Panc1 (cell line): ENCODE results near the gene MRGPRX4. TPM values are rescaled to one million over a fixed set of nuclear protein-coding genes. Genes with fewer than 3 reads are reported as not detected.
"Not testable (repeated sequence)": the region's sequence is repeated elsewhere in the genome, so short reads cannot be mapped to it uniquely, and the experiment has no call there.

Experiments used
- ATAC-seq: fragments of 200-7000 bp; cut with Tn5 transposase; 2 replicates; pipeline ENCODE4 v1.9.1; 2020; ENCODE audit warnings: mild to moderate bottlenecking, moderate library complexity
- Bru-seq: library from RNA; stranded (reverse); fragments of 400-500 nt; gene quantifications from one replicate; lab custom pipeline; 2021; lab: Mats Ljungman, UMichigan
- BruChase-seq, 2 experiments: library from RNA; stranded (reverse); fragments of 400-500 nt; gene quantifications; one replicate each; lab custom pipeline; 2021; lab: Mats Ljungman, UMichigan
- BruUV-seq: library from RNA; stranded (reverse); fragments of 400-500 nt; replicated peaks from 2 replicates; lab custom pipeline; 2021; lab: Mats Ljungman, UMichigan
- CTCF ChIA-PET: fragments of 300-600 bp; sonication (Branson Sonifier 250); formaldehyde crosslinking; loops from one replicate; lab custom pipeline; 2022; ENCODE audit warnings: antibody characterized with exemption; lab: Charles Lee
- POLR2A ChIA-PET: fragments of 300-600 bp; sonication (Branson Sonifier 250); formaldehyde crosslinking; loops from one replicate; lab custom pipeline; 2022; ENCODE audit warnings: antibody characterized with exemption; lab: Charles Lee
- DNase-seq: peaks from one replicate; pipeline ENCODE4 v3.0.0-alpha.2; 2010; ENCODE audit warnings: low read depth, low spot score
- H3K27ac ChIP-seq: 2 replicates; pipeline ENCODE4 v1.5.1; 2011; ENCODE audit warnings: mild to moderate bottlenecking, low read length, inconsistent platforms
- H3K27me3 ChIP-seq: fragments of 200-500 bp; sonication (Bioruptor generic); 2 replicates; pipeline ENCODE4 v1.6.0; 2014; ENCODE audit warnings: low read length, inconsistent platforms; ENCODE audit not compliant: control insufficient read depth, insufficient read depth
- H3K36me3 ChIP-seq: fragments of 200-500 bp; sonication (Bioruptor generic); 2 replicates; pipeline ENCODE4 v1.5.1; 2014; ENCODE audit warnings: inconsistent platforms, mild to moderate bottlenecking, low read length, moderate library complexity; ENCODE audit not compliant: control insufficient read depth, insufficient read depth
- H3K4me1 ChIP-seq: 2 replicates; pipeline ENCODE4 v1.5.1; 2011; ENCODE audit warnings: inconsistent platforms, mild to moderate bottlenecking, low read length, moderate library complexity; ENCODE audit not compliant: control insufficient read depth, insufficient read depth
- H3K4me3 ChIP-seq, 2 experiments: 2 replicates each; pipeline ENCODE4 v1.5.1; 2011 to 2012; ENCODE audit warnings: low read depth in 2 of 2, low read length in 2 of 2, mild to moderate bottlenecking in 2 of 2, inconsistent platforms in 1 of 2, moderate library complexity in 1 of 2
- H3K9me3 ChIP-seq: fragments of 200-500 bp; sonication (Bioruptor generic); 2 replicates; pipeline ENCODE4 v1.5.1; 2014; ENCODE audit warnings: low read depth, mild to moderate bottlenecking, inconsistent platforms, low read length, moderate library complexity; ENCODE audit not compliant: control insufficient read depth, insufficient read depth
- POLR2AphosphoS5 ChIP-seq: IDR thresholded peaks from 2 replicates; pipeline ENCODE4 v1.6.1; 2012; ENCODE audit warnings: mild to moderate bottlenecking, low read depth, low read length, moderate library complexity
- SIN3A ChIP-seq: IDR thresholded peaks from 2 replicates; pipeline ENCODE4 v1.6.1; 2012; ENCODE audit warnings: low read depth, mild to moderate bottlenecking, low read length, moderate library complexity, borderline replicate concordance; ENCODE audit not compliant: insufficient read depth
- TCF7L2 ChIP-seq: IDR thresholded peaks from 2 replicates; pipeline ENCODE4 v1.6.1; 2011; ENCODE audit warnings: mild to moderate bottlenecking, low read depth, low read length, inconsistent platforms
- in situ Hi-C: cut with HindIII; loops from 2 replicates; pipeline ENCODE4 v1.10.0; 2016; ENCODE audit warnings: low sequenced_read_pairs, low pct_unique_long_range_greater_than_20kb
- intact Hi-C: fragments of 100-400 bp; cut with micrococcal nuclease; formaldehyde crosslinking; loops from one replicate; pipeline ENCODE4 v1.10.0; 2022; ENCODE audit not compliant: unreplicated experiment
- long read RNA-seq: library from polyadenylated mRNA; unstranded; transcript quantifications from one replicate; pipeline ENCODE4 v2.0.0, GENCODE V29; 2021; ENCODE audit not compliant: unreplicated experiment
- polyA plus RNA-seq: library from polyadenylated mRNA; unstranded; fragments of >200 nt; gene quantifications from one replicate; pipeline ENCODE4 v1.2.1, GENCODE V29; 2012; ENCODE audit warnings: missing spikeins; ENCODE audit not compliant: insufficient read length
- total RNA-seq: library from RNA; stranded (reverse); gene quantifications from one replicate; pipeline ENCODE4 v1.2.1, GENCODE V29; 2021; ENCODE audit not compliant: unreplicated experiment
- TF ChIP-seq, protein P1 (sequence below), 2 experiments: IDR thresholded peaks; 2 replicates each; pipeline ENCODE4 v1.6.1; 2011 to 2012; ENCODE audit warnings: low read depth in 2 of 2, control low read depth in 1 of 2, low read length in 1 of 2, mild to moderate bottlenecking in 1 of 2, moderate library complexity in 1 of 2; ENCODE audit not compliant: insufficient read depth in 1 of 2
- TF ChIP-seq, protein P2 (sequence below): fragments of 450-650 bp; IDR thresholded peaks from 2 replicates; pipeline ENCODE4 v1.5.1; 2017; ENCODE audit warnings: mild to moderate bottlenecking

The MRGPRX4 gene
- total RNA-seq (not detected), Bru-seq, nascent RNA (not detected), BruChase-seq, experiment 1, labeled RNA remaining after a 2-hour chase (not detected), BruChase-seq, experiment 2, labeled RNA remaining after a 6-hour chase (not detected)
- not detected for polyA plus RNA-seq
- long read RNA-seq: 0 reads

DNA sequence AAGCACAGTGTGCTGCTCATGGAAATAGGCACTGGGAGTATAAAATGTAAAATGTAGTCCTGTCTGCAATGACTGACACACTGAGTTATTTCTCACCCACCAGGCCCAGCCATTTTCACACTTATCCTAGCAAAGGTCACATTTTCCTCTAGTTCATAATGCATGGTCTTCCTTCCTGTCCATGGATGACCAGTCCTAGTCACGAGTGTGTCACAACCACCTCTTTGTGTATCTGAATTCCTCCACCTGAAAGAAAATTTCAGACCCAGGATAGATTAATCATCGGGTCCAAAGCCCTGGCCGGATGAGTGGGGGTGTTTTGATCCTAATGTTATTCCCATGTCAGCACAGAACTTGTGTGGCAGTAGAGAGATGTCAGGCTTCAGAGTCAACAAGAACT, at the start of gene MRGPRX4:
Gene MRGPRX4 (plus strand): TSS at position 172 of the 400 bp plus-strand sequence. CDS start 420 bp downstream, outside the sequence.
- POLR2A ChIA-PET: no interaction called here
- intact Hi-C loops: no loop called here
- CTCF ChIA-PET: no interaction called here
- no peak within 1 kb of the TSS for H3K27ac ChIP-seq
- BruUV-seq: no TSS peak
- H3K4me1 ChIP-seq: no peaks in the 10 kb centered on the region
- no peak for DNase-seq
- peaks cover 27% of the 10 kb centered on the region for H3K27me3 ChIP-seq
- no peak within 1 kb of the TSS for H3K4me3 ChIP-seq
- in situ Hi-C loops: no loop called here
- TF ChIP-seq POLR2AphosphoS5: no peak
- TF ChIP-seq TCF7L2: no peak
- no peak for ATAC-seq
- no peaks in the 10 kb centered on the region for H3K36me3 ChIP-seq
- no peaks in the 10 kb centered on the region for H3K9me3 ChIP-seq

DNA sequence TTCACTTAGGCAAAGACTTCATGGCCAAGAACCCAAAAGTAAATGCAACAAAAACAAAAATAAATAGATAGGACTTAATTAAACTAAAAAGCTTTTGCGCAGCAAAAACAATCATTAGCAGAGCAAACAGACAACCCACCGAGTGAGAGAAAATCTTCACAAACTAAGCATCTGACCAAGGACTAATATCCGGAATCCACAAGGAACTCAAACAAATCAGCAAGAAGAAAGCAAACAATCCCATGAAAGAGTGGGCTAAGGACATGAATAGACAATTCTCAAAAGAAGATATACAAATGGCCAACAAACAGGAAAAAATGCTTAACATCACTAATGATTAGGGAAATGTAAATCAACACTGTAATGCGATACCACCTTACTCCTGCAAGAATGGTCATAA, 41.5 kb upstream of the MRGPRX4 start:
- in situ Hi-C loops, DNase-seq, H3K27me3 ChIP-seq, H3K36me3 ChIP-seq, POLR2A ChIA-PET, H3K9me3 ChIP-seq, intact Hi-C loops, CTCF ChIA-PET, H3K27ac ChIP-seq, H3K4me3 ChIP-seq, ATAC-seq, H3K4me1 ChIP-seq, BruUV-seq: not testable (repeated sequence)

DNA sequence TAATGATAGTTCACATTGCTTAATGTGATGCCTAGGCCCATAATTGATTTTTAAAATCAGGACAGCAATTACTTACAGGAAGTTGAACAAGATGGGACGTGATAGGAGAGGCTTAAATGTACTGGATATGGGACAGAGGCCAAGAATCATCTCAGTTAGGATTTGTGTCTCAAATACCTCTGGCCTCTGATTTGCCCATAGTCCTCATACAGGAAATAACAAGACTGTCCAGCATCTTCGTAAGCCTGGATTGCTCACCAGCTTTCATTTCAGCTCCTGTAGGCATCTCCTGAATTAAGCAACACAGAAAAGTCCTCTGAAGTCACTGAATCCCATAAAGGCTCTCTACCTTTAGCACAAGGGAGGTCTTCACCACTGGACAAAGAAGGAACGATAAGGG, 40.3 kb upstream of the MRGPRX4 start, which contains the start of gene MRGPRX3:
Gene MRGPRX3 (plus strand): TSS at position 231 of the 400 bp plus-strand sequence. CDS start 4,632 bp downstream, outside the sequence.
- POLR2A ChIA-PET: no interaction called here
- Histone ChIP-seq H3K27ac (no peak within 1 kb of the TSS), H3K4me1 (no peaks in the 10 kb centered on the region), H3K36me3 (no peaks in the 10 kb centered on the region), H3K9me3 (no peaks in the 10 kb centered on the region), H3K4me3 (no peak within 1 kb of the TSS), H3K27me3 (peaks cover 5% of the 10 kb centered on the region)
- no peak for DNase-seq
- in situ Hi-C loops: no loop called here
- BruUV-seq: no TSS peak
- TF ChIP-seq, protein P1, sequence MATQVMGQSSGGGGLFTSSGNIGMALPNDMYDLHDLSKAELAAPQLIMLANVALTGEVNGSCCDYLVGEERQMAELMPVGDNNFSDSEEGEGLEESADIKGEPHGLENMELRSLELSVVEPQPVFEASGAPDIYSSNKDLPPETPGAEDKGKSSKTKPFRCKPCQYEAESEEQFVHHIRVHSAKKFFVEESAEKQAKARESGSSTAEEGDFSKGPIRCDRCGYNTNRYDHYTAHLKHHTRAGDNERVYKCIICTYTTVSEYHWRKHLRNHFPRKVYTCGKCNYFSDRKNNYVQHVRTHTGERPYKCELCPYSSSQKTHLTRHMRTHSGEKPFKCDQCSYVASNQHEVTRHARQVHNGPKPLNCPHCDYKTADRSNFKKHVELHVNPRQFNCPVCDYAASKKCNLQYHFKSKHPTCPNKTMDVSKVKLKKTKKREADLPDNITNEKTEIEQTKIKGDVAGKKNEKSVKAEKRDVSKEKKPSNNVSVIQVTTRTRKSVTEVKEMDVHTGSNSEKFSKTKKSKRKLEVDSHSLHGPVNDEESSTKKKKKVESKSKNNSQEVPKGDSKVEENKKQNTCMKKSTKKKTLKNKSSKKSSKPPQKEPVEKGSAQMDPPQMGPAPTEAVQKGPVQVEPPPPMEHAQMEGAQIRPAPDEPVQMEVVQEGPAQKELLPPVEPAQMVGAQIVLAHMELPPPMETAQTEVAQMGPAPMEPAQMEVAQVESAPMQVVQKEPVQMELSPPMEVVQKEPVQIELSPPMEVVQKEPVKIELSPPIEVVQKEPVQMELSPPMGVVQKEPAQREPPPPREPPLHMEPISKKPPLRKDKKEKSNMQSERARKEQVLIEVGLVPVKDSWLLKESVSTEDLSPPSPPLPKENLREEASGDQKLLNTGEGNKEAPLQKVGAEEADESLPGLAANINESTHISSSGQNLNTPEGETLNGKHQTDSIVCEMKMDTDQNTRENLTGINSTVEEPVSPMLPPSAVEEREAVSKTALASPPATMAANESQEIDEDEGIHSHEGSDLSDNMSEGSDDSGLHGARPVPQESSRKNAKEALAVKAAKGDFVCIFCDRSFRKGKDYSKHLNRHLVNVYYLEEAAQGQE (IDR thresholded peaks at IDR 0.05; ENCODE audit: insufficient read depth in 1 of 2, low read depth in 2 of 2, low read length in 1 of 2): no peak
- TF ChIP-seq, protein P2, sequence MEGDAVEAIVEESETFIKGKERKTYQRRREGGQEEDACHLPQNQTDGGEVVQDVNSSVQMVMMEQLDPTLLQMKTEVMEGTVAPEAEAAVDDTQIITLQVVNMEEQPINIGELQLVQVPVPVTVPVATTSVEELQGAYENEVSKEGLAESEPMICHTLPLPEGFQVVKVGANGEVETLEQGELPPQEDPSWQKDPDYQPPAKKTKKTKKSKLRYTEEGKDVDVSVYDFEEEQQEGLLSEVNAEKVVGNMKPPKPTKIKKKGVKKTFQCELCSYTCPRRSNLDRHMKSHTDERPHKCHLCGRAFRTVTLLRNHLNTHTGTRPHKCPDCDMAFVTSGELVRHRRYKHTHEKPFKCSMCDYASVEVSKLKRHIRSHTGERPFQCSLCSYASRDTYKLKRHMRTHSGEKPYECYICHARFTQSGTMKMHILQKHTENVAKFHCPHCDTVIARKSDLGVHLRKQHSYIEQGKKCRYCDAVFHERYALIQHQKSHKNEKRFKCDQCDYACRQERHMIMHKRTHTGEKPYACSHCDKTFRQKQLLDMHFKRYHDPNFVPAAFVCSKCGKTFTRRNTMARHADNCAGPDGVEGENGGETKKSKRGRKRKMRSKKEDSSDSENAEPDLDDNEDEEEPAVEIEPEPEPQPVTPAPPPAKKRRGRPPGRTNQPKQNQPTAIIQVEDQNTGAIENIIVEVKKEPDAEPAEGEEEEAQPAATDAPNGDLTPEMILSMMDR: no peak
- no peak for TF ChIP-seq POLR2AphosphoS5
- no peak for TF ChIP-seq SIN3A
- TF ChIP-seq TCF7L2: no peak
- intact Hi-C loops: no loop called here
- CTCF ChIA-PET: no interaction called here
- ATAC-seq: no peak
